Karpas-422 (cell line): ENCODE measurements around the gene SLC18A3. TPM values are rescaled to one million over a fixed set of nuclear protein-coding genes. Genes with fewer than 3 reads are reported as not detected.
A peak's percentile ranks its signal among the peaks of the same experiment; 100 is the strongest.

Experiments used
- DNase-seq: peaks from one replicate; pipeline ENCODE4 v3.0.0-alpha.2; 2015
- H2AFZ ChIP-seq: fragments of 200-600 bp; sonication (generic); 2 replicates; pipeline ENCODE4 v1.6.1; 2014; ENCODE audit warnings: antibody characterized with exemption, low read length, mixed read lengths
- H3K27ac ChIP-seq: fragments of 200-600 bp; sonication (generic); 2 replicates; pipeline ENCODE4 v1.5.1; 2014; ENCODE audit warnings: mild to moderate bottlenecking, low read length, moderate library complexity
- H3K27me3 ChIP-seq: fragments of 200-600 bp; sonication (generic); 2 replicates; pipeline ENCODE4 v1.6.1; 2014; ENCODE audit warnings: low read length, mixed read lengths
- H3K36me3 ChIP-seq: fragments of 200-600 bp; sonication (generic); 2 replicates; pipeline ENCODE4 v1.6.1; 2014; ENCODE audit warnings: low read length, mixed read lengths; ENCODE audit not compliant: insufficient read depth
- H3K4me1 ChIP-seq: fragments of 200-600 bp; sonication (generic); 2 replicates; pipeline ENCODE4 v1.6.1; 2014; ENCODE audit warnings: mild to moderate bottlenecking, low read length, mixed read lengths
- H3K4me2 ChIP-seq: fragments of 200-600 bp; sonication (generic); 2 replicates; pipeline ENCODE4 v1.6.1; 2014; ENCODE audit warnings: low read length, low read depth, mild to moderate bottlenecking; ENCODE audit not compliant: poor library complexity, severe bottlenecking
- H3K4me3 ChIP-seq: fragments of 200-600 bp; sonication (generic); 2 replicates; pipeline ENCODE4 v1.5.1; 2014; ENCODE audit warnings: mild to moderate bottlenecking, antibody characterized with exemption, low read length, mixed read lengths
- H3K79me2 ChIP-seq: fragments of 200-600 bp; sonication (generic); 2 replicates; pipeline ENCODE4 v1.6.1; 2014; ENCODE audit warnings: mild to moderate bottlenecking, low read length, mixed read lengths
- H3K9ac ChIP-seq: fragments of 200-600 bp; sonication (generic); 2 replicates; pipeline ENCODE4 v1.6.0; 2014; ENCODE audit warnings: low read length
- H3K9me2 ChIP-seq: fragments of 200-600 bp; sonication (generic), shearing (Covaris generic); replicated peaks from 2 replicates; pipeline ENCODE4 v1.6.0; 2014; ENCODE audit warnings: mild to moderate bottlenecking, low read length, moderate library complexity; ENCODE audit not compliant: insufficient read depth
- H3K9me3 ChIP-seq: fragments of 300-700, 200-600 bp; sonication (generic); 2 replicates; pipeline ENCODE4 v1.6.1; 2014; ENCODE audit warnings: low read length, mixed read lengths
- H4K20me1 ChIP-seq: fragments of 200-600 bp; sonication (generic); 2 replicates; pipeline ENCODE4 v1.6.1; 2014; ENCODE audit warnings: mild to moderate bottlenecking, antibody characterized with exemption, low read length, low read depth; ENCODE audit not compliant: insufficient read depth
- total RNA-seq: library from RNA; depleted of rRNA; stranded (reverse); fragments of >200 nt; shearing (Covaris generic); gene quantifications from 2 replicates; pipeline ENCODE4 v1.2.3, GENCODE V29; 2014; ENCODE audit warnings: low replicate concordance

The SLC18A3 gene
- total RNA-seq, 1 experiment from 2014 or later = not detected

DNA sequence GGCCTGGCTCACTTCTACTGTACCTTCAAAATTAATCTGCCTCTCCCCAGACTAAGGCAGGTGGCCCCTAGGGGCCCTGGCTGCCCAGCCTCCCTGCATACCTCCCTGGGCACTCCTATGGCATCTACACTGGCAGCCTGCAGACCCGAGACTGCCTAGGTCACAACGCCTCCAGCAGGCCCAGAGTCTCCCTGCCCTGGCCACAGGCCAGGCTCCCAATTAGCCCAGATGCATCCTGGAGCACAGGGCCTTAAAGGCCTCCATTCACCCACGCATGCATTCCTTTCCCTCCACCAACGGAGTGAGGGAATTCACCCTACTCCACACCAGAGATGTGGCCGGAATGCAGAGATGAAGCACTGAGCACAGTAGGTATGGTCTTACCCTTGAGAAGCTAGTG, 5.6 kb downstream of the SLC18A3 start:
- H3K9me3 ChIP-seq = no peaks in the 10 kb centered on the region
- H3K4me1 ChIP-seq = no peaks in the 10 kb centered on the region
- no peaks in the 10 kb centered on the region for H3K9me2 ChIP-seq
- no peaks in the 10 kb centered on the region for H3K36me3 ChIP-seq
- no peak for DNase-seq
- no peak overlapping the region for H2AFZ ChIP-seq
- no peak overlapping the region for H3K27ac ChIP-seq
- no peak overlapping the region for H3K4me3 ChIP-seq
- no peaks in the 10 kb centered on the region for H4K20me1 ChIP-seq
- H3K9ac ChIP-seq = no peak overlapping the region
- H3K4me2 ChIP-seq = no peak overlapping the region
- H3K79me2 ChIP-seq = no peaks in the 10 kb centered on the region
- no peaks in the 10 kb centered on the region for H3K27me3 ChIP-seq

DNA sequence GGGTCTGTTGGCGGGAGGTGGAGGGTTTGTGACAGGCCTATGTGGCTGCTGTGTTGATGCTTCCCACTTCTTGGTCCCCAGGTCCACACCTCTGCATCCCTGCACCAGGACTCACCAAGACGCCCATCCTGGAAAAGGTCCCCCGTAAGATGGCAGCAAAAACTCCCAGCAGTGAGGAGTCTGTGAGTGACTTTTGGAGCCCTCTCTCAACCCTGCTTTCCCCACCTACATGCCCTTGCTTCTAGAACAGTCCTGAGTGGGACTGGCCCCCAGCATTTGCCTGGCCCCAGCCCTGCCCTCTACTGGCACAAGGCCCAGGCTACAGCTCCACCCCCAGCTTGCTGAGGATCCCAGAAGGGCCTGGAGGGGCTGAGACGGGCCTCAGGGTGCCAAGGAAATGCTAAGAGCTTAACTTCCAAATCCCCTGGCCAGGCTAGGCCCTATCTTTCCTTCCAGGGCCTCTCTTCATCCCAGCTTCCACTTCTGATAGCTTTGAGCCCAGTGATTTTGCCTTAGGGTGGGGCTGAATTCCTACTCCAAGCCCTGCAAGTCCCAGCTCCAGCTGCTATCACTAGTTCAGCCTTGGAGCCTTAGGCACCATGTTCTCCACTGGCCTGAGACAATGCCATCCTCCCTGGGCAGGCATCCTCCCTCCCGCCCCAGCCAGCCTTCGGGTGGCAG, 6.5 kb downstream of the SLC18A3 start:
- H3K9me3 ChIP-seq = no peaks in the 10 kb centered on the region
- peak; percentile 44 for DNase-seq
- H3K36me3 ChIP-seq = no peaks in the 10 kb centered on the region
- no peak overlapping the region for H3K9ac ChIP-seq
- no peak overlapping the region for H3K4me2 ChIP-seq
- no peaks in the 10 kb centered on the region for H3K79me2 ChIP-seq
- H3K4me1 ChIP-seq = no peaks in the 10 kb centered on the region
- no peak overlapping the region for H2AFZ ChIP-seq
- no peaks in the 10 kb centered on the region for H3K9me2 ChIP-seq
- H3K4me3 ChIP-seq = no peak overlapping the region
- no peaks in the 10 kb centered on the region for H4K20me1 ChIP-seq
- no peaks in the 10 kb centered on the region for H3K27me3 ChIP-seq
- H3K27ac ChIP-seq = no peak overlapping the region

DNA sequence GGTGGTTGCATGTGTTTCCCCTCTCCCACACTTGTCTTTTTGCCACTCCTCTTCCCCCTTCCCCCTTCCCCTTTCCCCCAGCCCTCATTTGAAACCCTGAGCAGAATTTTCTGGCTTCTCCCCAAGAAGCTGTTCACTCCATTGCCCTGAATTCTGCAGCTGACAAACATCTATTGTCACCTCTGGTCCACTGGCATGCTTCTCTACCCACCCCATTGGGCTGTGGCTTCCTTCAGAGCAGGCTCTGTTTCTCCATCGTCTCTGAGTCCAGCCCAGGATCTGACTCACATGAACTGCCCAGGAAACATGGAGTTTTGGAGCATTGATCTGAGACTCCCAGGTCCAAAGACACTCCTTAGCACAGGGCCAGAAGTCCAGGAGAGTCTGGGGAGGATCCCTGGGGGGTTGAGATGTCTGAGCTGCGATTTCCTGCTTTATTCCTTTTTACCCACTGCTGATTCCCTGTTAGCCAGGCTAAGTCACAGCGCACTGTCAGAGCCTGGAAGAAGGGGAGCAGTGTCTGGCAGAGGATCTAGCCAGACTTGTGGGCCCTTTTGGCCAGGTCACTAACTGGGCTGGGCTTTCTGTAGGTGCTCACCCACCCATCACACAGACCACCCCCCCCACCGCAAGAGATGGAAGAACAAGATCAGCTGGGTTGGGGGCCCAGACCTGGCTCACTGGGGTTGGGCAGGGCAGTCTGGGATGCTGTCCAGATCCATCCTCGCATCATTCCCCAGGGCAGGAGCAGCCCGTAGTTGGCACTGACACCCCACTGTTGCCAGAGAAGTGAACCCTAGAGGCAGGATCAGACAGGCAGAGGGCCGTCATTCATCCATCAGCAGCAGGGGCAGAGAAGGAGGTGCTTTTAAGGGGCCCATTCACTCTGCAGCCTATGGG, 7.3 kb downstream of the SLC18A3 start:
- no peak overlapping the region for H3K9ac ChIP-seq
- no peak overlapping the region for H2AFZ ChIP-seq
- no peaks in the 10 kb centered on the region for H3K36me3 ChIP-seq
- H3K9me2 ChIP-seq = no peaks in the 10 kb centered on the region
- H3K27ac ChIP-seq = no peak overlapping the region
- H3K4me1 ChIP-seq = no peaks in the 10 kb centered on the region
- H3K79me2 ChIP-seq = no peaks in the 10 kb centered on the region
- no peaks in the 10 kb centered on the region for H3K9me3 ChIP-seq
- H3K4me3 ChIP-seq = no peak overlapping the region
- H3K27me3 ChIP-seq = no peaks in the 10 kb centered on the region
- DNase-seq = no peak
- no peaks in the 10 kb centered on the region for H4K20me1 ChIP-seq
- no peak overlapping the region for H3K4me2 ChIP-seq

DNA sequence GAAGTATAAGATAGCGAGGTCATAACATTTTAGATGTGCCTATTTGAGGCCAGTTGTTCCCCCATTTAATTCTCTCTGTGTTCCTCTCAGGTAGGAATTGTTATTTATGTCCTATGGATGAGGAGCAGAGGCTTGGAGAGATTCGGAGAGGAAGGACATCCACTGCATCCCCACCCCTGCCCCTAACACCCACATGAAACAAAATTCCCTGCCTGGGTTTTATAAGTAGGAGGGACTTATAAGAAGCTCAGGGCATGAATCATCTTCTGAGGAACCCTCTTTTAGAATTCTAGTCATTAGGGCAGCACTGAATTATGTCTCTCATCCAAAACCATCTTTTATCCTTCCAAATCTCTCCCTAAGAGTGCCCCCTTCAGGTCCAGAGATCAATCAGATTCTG, 8.7 kb downstream of the SLC18A3 start:
- DNase-seq = no peak
- H2AFZ ChIP-seq = no peak overlapping the region
- no peaks in the 10 kb centered on the region for H3K79me2 ChIP-seq
- H3K27me3 ChIP-seq = no peaks in the 10 kb centered on the region
- no peak overlapping the region for H3K27ac ChIP-seq
- no peak overlapping the region for H3K4me3 ChIP-seq
- H3K4me1 ChIP-seq = no peaks in the 10 kb centered on the region
- no peak overlapping the region for H3K9ac ChIP-seq
- no peaks in the 10 kb centered on the region for H4K20me1 ChIP-seq
- H3K36me3 ChIP-seq = no peaks in the 10 kb centered on the region
- H3K9me3 ChIP-seq = no peaks in the 10 kb centered on the region
- no peak overlapping the region for H3K4me2 ChIP-seq
- H3K9me2 ChIP-seq = no peaks in the 10 kb centered on the region

GRCh38 chr10:49619613-49620012, 9.5 kb downstream of the SLC18A3 start:
- no peaks in the 10 kb centered on the region for H3K4me1 ChIP-seq
- no peak overlapping the region for H3K27ac ChIP-seq
- no peak overlapping the region for H3K9ac ChIP-seq
- no peaks in the 10 kb centered on the region for H3K79me2 ChIP-seq
- no peak overlapping the region for H2AFZ ChIP-seq
- no peaks in the 10 kb centered on the region for H3K9me3 ChIP-seq
- DNase-seq = no peak
- H3K36me3 ChIP-seq = no peaks in the 10 kb centered on the region
- no peaks in the 10 kb centered on the region for H4K20me1 ChIP-seq
- H3K9me2 ChIP-seq = no peaks in the 10 kb centered on the region
- no peak overlapping the region for H3K4me3 ChIP-seq
- no peak overlapping the region for H3K4me2 ChIP-seq
- no peaks in the 10 kb centered on the region for H3K27me3 ChIP-seq

DNA sequence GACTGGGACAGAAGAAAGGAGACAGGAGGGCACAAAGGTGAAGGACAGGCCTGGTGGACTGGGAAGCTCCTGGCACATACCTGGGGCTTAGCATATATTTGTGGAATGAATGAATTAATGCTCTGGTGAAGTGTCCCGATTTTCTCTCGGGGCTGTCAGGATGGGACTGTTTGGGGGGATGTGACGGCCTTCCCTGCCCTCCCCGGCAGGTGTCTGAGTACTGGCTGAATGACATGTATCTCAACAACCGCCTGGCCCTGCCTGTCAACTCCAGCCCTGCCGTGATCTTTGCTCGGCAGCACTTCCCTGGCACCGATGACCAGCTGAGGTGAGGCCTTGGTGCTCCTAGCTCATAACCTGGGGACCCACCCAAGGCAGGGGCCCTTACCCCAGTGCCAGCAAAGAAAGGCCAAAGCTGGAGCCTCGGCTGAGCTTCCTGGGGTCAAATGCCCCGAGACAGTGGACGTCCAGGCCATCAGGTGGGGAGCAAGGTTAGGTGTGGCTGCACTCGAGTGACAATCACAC, 10.2 kb downstream of the SLC18A3 start:
- no peak overlapping the region for H3K4me3 ChIP-seq
- H3K27me3 ChIP-seq = no peaks in the 10 kb centered on the region
- no peaks in the 10 kb centered on the region for H4K20me1 ChIP-seq
- no peaks in the 10 kb centered on the region for H3K79me2 ChIP-seq
- no peak overlapping the region for H2AFZ ChIP-seq
- H3K4me2 ChIP-seq = no peak overlapping the region
- H3K27ac ChIP-seq = no peak overlapping the region
- no peaks in the 10 kb centered on the region for H3K9me3 ChIP-seq
- DNase-seq = no peak
- no peaks in the 10 kb centered on the region for H3K36me3 ChIP-seq
- H3K9ac ChIP-seq = no peak overlapping the region
- H3K9me2 ChIP-seq = no peaks in the 10 kb centered on the region
- H3K4me1 ChIP-seq = no peaks in the 10 kb centered on the region

DNA sequence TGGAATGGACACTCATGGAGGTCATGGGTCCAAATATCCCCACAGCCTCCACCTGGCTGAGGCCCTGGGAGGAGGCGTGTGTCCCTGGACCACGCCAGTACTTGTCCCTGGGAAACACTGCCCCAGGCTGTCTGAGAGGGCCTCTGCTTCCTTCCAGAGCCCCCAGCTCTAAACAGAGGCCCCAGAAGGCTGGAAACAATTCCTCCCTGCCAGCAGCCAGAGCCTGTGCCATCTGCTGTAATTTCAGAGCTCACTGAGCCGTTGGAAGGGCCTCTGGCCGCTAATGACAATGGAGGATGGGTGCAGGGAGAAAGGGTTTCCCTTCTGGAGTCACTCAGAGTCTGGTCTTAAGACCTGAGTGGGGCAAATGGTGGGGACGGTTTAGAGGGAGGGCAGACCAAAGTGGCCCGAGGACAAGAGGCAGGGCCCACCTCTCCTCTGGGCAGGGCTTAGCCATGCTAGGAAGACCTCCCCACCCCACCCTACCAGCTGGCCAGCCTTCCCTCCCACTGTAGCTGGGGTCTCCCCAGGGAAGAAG, 10.8 kb downstream of the SLC18A3 start:
- no peaks in the 10 kb centered on the region for H3K36me3 ChIP-seq
- no peaks in the 10 kb centered on the region for H4K20me1 ChIP-seq
- no peaks in the 10 kb centered on the region for H3K27me3 ChIP-seq
- no peaks in the 10 kb centered on the region for H3K9me3 ChIP-seq
- no peak for DNase-seq
- H3K79me2 ChIP-seq = no peaks in the 10 kb centered on the region
- no peak overlapping the region for H3K27ac ChIP-seq
- H3K4me1 ChIP-seq = no peaks in the 10 kb centered on the region
- no peak overlapping the region for H3K9ac ChIP-seq
- no peaks in the 10 kb centered on the region for H3K9me2 ChIP-seq
- H3K4me3 ChIP-seq = no peak overlapping the region
- no peak overlapping the region for H3K4me2 ChIP-seq
- no peak overlapping the region for H2AFZ ChIP-seq

DNA sequence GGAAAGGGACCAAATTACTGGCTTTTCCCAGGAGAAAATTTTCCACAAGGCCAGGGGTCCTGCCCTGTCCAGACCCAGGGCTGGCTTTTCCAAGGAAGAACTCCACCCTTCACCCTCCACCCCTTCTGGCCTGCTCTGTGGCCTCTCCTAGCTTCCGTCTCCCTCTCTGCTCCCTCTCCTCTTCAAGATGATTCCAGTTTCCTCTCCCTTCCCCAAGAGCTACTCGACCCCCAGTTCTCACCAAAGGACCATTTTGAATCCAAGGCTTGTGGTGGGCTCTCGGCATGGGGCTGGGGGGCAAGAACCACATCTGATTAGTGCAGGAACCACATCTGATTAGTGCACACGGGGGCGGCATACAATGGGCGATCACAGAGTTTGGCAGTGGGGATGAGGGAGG, 11.5 kb downstream of the SLC18A3 start:
- no peak overlapping the region for H3K9ac ChIP-seq
- no peak overlapping the region for H2AFZ ChIP-seq
- no peaks in the 10 kb centered on the region for H3K27me3 ChIP-seq

More for the DNA sequence above, 11.5 kb downstream of the SLC18A3 start:
- no peak overlapping the region for H3K4me2 ChIP-seq
- no peaks in the 10 kb centered on the region for H3K36me3 ChIP-seq
- no peaks in the 10 kb centered on the region for H4K20me1 ChIP-seq
- H3K27ac ChIP-seq = no peak overlapping the region
- no peaks in the 10 kb centered on the region for H3K79me2 ChIP-seq
- no peaks in the 10 kb centered on the region for H3K9me2 ChIP-seq
- no peak overlapping the region for H3K4me3 ChIP-seq
- DNase-seq = no peak
- H3K4me1 ChIP-seq = no peaks in the 10 kb centered on the region
- no peaks in the 10 kb centered on the region for H3K9me3 ChIP-seq
